ENCODE measurements around the gene PIGC.

The PIGC gene

DNA sequence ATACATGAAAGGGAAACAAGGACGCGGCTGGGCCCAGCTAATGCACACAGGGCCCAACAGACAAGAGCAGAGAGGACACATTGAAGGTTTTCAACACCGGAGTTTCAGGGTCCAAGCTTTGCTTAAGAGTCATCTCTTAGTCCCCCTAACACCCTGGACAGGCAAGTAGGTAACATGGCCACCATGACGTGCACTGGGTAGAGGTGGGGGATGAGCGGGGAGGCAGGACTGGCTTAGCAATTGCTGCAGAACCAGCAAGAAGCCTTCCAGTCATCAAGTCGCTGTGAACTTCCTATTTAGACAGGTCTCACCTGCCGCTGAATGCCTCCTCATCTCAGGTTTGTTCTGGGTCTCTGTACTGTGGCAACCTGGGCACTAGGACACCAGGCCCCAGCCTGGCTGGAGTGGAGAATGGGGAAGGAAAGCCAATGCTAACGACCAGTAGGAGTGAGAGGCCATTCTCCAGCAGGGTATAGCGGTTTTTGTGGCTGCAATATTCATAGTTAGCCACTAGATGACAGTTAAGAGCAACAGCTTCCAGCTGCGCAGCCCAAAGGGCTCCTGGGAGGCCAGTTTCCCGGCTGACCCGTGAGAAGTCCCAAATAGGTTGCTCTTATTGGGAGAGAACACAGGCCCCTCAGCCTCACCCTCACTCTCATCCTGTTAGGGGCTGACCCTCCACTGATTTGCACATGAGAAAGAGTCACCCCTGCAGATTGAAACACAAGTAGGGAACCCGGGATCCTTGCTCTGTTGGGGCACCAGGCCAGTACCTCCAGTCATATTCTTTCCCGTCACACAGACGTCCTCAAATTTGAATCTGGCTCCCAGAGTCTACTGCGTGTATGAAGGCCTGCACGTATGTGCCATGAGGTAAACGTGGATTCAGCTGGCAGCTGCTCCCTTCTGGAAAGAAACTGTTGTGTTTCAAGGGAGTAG, 6.0 kb upstream of the PIGC start:
- no peaks in the 10 kb centered on the region for H3K36me3 ChIP-seq (ENCODE audit: control insufficient read depth, insufficient read depth, low read length)
- no peak overlapping the region for H3K4ac ChIP-seq (ENCODE audit: low read depth, low read length)
- H3K4me1 ChIP-seq (ENCODE audit: control insufficient read depth, low read depth, low read length), result no peaks in the 10 kb centered on the region
- no peaks in the 10 kb centered on the region for H3K27me3 ChIP-seq (ENCODE audit: insufficient read depth, low read length, poor library complexity)
- no CpG with 5 or more reads among the region's 18 CpGs for WGBS (ENCODE audit: extremely low coverage, insufficient coverage, low lambda C conversion rate)
- H3K23ac ChIP-seq (ENCODE audit: low read length), result no peak overlapping the region
- H3K79me1 ChIP-seq (ENCODE audit: low read length), result no peaks in the 10 kb centered on the region
- H3K79me2 ChIP-seq (ENCODE audit: control insufficient read depth, insufficient read depth, low read length), result no peaks in the 10 kb centered on the region
- H2BK15ac ChIP-seq (replicated peaks; ENCODE audit: low read depth), result no peak overlapping the region
- no peak overlapping the region for H2BK120ac ChIP-seq (ENCODE audit: low read depth, low read length)
- no peak overlapping the region for H4K5ac ChIP-seq (ENCODE audit: low read length)
- H3K27ac ChIP-seq (ENCODE audit: low read depth, low read length), result no peak overlapping the region
- H3K4me2 ChIP-seq (ENCODE audit: low read length), result no peak overlapping the region
- peak overlapping the region; percentile 40 for H3K56ac ChIP-seq (ENCODE audit: low read length)
- H3K18ac ChIP-seq (ENCODE audit: low read length), result no peak overlapping the region
- peak overlapping the region; percentile 43 for H4K8ac ChIP-seq (ENCODE audit: low read depth, low read length)
- no peak overlapping the region for H2AK5ac ChIP-seq (ENCODE audit: low read length)
- no peak overlapping the region for H2BK5ac ChIP-seq (ENCODE audit: low read length)
- no peak overlapping the region for H3K4me3 ChIP-seq (ENCODE audit: low read length)
- H3K9ac ChIP-seq (ENCODE audit: low read length), result no peak overlapping the region
- DNase-seq, result peak; percentile 85

DNA sequence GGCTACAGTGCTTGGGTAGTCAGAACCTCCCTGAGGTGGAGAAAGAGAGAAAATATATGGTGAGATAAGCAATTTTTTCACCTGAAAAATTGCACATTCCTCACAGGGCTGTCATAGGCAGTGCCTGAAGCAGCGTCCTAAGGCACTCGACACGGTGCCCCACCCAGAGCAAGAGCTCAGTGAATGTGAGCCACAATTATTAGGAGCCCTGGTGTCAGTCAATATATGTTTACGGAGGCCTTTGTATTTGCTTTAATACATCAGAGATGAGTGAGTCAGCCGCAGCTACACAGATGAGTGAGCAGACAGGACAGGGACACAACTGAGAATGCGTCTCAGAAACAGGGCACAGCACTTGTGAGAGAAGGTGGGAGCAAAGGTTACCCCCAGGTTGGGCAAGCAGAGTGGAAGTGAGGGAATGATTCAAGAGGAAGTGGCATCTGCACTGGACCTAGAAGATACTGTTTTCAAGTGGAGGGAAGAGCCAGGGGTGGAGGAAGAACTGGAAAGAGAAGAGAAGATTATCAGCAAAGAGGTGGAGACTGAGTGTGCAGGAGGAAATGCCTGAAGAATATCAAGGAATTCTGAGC, 5.2 kb upstream of the PIGC start:
- Histone ChIP-seq H3K23ac (ENCODE audit: low read length) (no peak overlapping the region), H3K4me2 (ENCODE audit: low read length) (no peak overlapping the region), H3K79me1 (ENCODE audit: low read length) (no peaks in the 10 kb centered on the region), H3K4me1 (ENCODE audit: control insufficient read depth, low read depth, low read length) (no peaks in the 10 kb centered on the region), H2BK5ac (ENCODE audit: low read length) (no peak overlapping the region), H3K36me3 (ENCODE audit: control insufficient read depth, insufficient read depth, low read length) (no peaks in the 10 kb centered on the region), H2BK15ac (replicated peaks; ENCODE audit: low read depth) (no peak overlapping the region), H3K9ac (ENCODE audit: low read length) (no peak overlapping the region), H4K8ac (ENCODE audit: low read depth, low read length) (no peak overlapping the region), H3K27ac (ENCODE audit: low read depth, low read length) (no peak overlapping the region), H3K4ac (ENCODE audit: low read depth, low read length) (no peak overlapping the region), H3K18ac (ENCODE audit: low read length) (no peak overlapping the region), H3K4me3 (ENCODE audit: low read length) (no peak overlapping the region), H2BK120ac (ENCODE audit: low read depth, low read length) (no peak overlapping the region), H4K5ac (ENCODE audit: low read length) (no peak overlapping the region), H3K56ac (ENCODE audit: low read length) (peak overlapping the region; percentile 0), H3K27me3 (ENCODE audit: insufficient read depth, low read length, poor library complexity) (no peaks in the 10 kb centered on the region), H2AK5ac (ENCODE audit: low read length) (no peak overlapping the region), H3K79me2 (ENCODE audit: control insufficient read depth, insufficient read depth, low read length) (no peaks in the 10 kb centered on the region)
- no CpG with 5 or more reads among the region's 6 CpGs for WGBS (ENCODE audit: extremely low coverage, insufficient coverage, low lambda C conversion rate)
- no peak for DNase-seq

DNA sequence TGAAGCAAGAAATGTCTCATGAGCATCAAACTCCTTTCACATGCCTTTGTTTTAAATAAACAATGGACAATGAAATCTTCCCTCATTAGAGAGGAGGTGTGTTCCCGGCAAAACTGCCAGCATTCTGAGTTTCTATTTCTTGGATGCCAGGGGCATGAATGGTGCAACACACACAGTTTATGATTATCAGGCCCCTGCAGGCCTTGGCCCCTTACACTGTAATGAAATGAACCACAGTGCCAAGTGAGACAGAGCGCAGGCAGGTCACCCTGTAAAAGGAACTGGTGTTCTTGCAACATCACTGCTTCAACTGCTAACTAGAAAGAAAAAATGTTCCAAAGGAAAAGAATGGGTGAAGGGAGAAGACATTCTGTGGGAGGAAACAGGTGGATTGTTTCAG, 3.8 kb upstream of the PIGC start:
- H3K56ac ChIP-seq (ENCODE audit: low read length), result no peak overlapping the region
- no peak overlapping the region for H4K5ac ChIP-seq (ENCODE audit: low read length)
- H3K36me3 ChIP-seq (ENCODE audit: control insufficient read depth, insufficient read depth, low read length), result no peaks in the 10 kb centered on the region
- no peaks in the 10 kb centered on the region for H3K27me3 ChIP-seq (ENCODE audit: insufficient read depth, low read length, poor library complexity)
- peaks cover 2% of the 10 kb centered on the region for H3K79me2 ChIP-seq (ENCODE audit: control insufficient read depth, insufficient read depth, low read length)
- no peak overlapping the region for H3K9ac ChIP-seq (ENCODE audit: low read length)
- H3K4ac ChIP-seq (ENCODE audit: low read depth, low read length), result no peak overlapping the region
- no peaks in the 10 kb centered on the region for H3K4me1 ChIP-seq (ENCODE audit: control insufficient read depth, low read depth, low read length)
- H2AK5ac ChIP-seq (ENCODE audit: low read length), result no peak overlapping the region
- H3K18ac ChIP-seq (ENCODE audit: low read length), result no peak overlapping the region
- no peak overlapping the region for H3K4me2 ChIP-seq (ENCODE audit: low read length)
- no peaks in the 10 kb centered on the region for H3K79me1 ChIP-seq (ENCODE audit: low read length)
- H3K23ac ChIP-seq (ENCODE audit: low read length), result no peak overlapping the region
- H3K27ac ChIP-seq (ENCODE audit: low read depth, low read length), result no peak overlapping the region
- DNase-seq, result no peak
- H2BK120ac ChIP-seq (ENCODE audit: low read depth, low read length), result no peak overlapping the region
- H3K4me3 ChIP-seq (ENCODE audit: low read length), result no peak overlapping the region
- no peak overlapping the region for H2BK5ac ChIP-seq (ENCODE audit: low read length)
- no peak overlapping the region for H2BK15ac ChIP-seq (replicated peaks; ENCODE audit: low read depth)
- H4K8ac ChIP-seq (ENCODE audit: low read depth, low read length), result no peak overlapping the region
- WGBS (ENCODE audit: extremely low coverage, insufficient coverage, low lambda C conversion rate), result no CpG with 5 or more reads among the region's 2 CpGs

DNA sequence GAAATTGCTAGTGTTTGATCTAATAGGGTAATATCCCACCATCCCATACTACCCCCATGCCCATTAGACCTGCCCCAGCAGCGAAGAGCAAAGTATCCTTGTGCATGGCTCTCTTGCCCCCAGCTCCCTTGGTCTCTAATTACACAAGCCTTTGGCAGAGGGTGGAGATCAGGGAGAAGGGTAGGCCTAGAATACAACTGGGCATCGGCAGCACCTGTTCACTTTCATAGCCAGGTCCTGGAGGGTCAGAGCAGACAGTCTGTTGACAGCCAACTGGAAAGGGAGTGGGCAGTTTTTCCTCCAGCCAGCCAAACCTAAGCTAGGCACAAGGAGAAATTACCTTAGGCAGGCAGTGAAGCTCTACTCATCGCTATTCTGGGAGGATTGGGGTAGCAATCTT, 2.7 kb upstream of the PIGC start:
- no peak for DNase-seq
- H4K8ac ChIP-seq (ENCODE audit: low read depth, low read length), result no peak overlapping the region
- no peak overlapping the region for H2AK5ac ChIP-seq (ENCODE audit: low read length)
- H3K27me3 ChIP-seq (ENCODE audit: insufficient read depth, low read length, poor library complexity), result no peaks in the 10 kb centered on the region
- H3K4ac ChIP-seq (ENCODE audit: low read depth, low read length), result no peak overlapping the region
- no CpG with 5 or more reads among the region's 3 CpGs for WGBS (ENCODE audit: extremely low coverage, insufficient coverage, low lambda C conversion rate)
- H3K4me2 ChIP-seq (ENCODE audit: low read length), result no peak overlapping the region
- H3K4me3 ChIP-seq (ENCODE audit: low read length), result no peak overlapping the region
- H4K5ac ChIP-seq (ENCODE audit: low read length), result no peak overlapping the region
- H2BK5ac ChIP-seq (ENCODE audit: low read length), result no peak overlapping the region
- H3K27ac ChIP-seq (ENCODE audit: low read depth, low read length), result no peak overlapping the region
- H2BK15ac ChIP-seq (replicated peaks; ENCODE audit: low read depth), result no peak overlapping the region
- H3K9ac ChIP-seq (ENCODE audit: low read length), result no peak overlapping the region
- H3K56ac ChIP-seq (ENCODE audit: low read length), result no peak overlapping the region
- no peak overlapping the region for H2BK120ac ChIP-seq (ENCODE audit: low read depth, low read length)
- peaks cover 5% of the 10 kb centered on the region for H3K79me2 ChIP-seq (ENCODE audit: control insufficient read depth, insufficient read depth, low read length)
- H3K23ac ChIP-seq (ENCODE audit: low read length), result peak overlapping the region; percentile 52
- H3K18ac ChIP-seq (ENCODE audit: low read length), result no peak overlapping the region
- H3K36me3 ChIP-seq (ENCODE audit: control insufficient read depth, insufficient read depth, low read length), result no peaks in the 10 kb centered on the region
- peaks cover 4% of the 10 kb centered on the region for H3K79me1 ChIP-seq (ENCODE audit: low read length)
- H3K4me1 ChIP-seq (ENCODE audit: control insufficient read depth, low read depth, low read length), result no peaks in the 10 kb centered on the region

DNA sequence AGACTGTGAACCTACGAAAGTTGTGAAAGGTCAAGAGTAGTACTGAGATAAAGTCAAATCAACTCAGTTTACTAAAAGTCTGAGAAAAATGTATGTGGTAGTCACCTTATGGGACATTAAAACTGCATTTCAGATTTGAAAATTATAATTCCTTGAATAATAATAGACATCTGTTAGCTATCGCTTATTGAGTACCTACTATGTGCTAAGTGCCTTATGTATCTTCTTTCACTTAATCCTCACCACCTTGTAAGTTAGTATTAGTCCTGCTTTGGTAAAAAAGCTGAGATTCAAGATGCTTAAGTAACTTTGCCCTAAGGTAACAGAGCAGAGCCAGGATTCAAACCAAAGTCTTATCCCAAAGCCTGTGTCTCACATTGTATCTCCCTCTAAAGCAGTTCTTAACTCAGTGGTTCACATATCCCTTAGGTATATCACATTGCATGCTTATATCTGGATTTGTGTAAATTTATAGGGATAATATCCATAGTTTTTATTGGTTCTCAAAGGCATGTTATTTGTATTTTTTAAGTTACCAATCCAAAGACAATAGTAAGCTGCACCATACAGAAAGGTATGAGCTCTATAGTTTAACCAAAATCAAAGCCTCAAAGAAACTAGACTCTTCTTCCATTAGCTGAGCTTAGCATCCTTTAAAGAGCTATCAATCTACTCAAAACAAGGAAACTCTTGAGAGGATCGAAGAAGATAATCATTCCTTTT, 865 bp downstream of the PIGC start:
- no peaks in the 10 kb centered on the region for H3K27me3 ChIP-seq (ENCODE audit: insufficient read depth, low read length, poor library complexity)
- peaks cover 8% of the 10 kb centered on the region for H3K79me1 ChIP-seq (ENCODE audit: low read length)
- H3K23ac ChIP-seq (ENCODE audit: low read length), result no peak overlapping the region
- H3K4me2 ChIP-seq (ENCODE audit: low read length), result peak overlapping the region; percentile 31
- no peak overlapping the region for H3K27ac ChIP-seq (ENCODE audit: low read depth, low read length)
- no CpG with 5 or more reads among the region's 3 CpGs for WGBS (ENCODE audit: extremely low coverage, insufficient coverage, low lambda C conversion rate)
- H3K18ac ChIP-seq (ENCODE audit: low read length), result no peak overlapping the region
- H2BK5ac ChIP-seq (ENCODE audit: low read length), result no peak overlapping the region
- no peak overlapping the region for H4K8ac ChIP-seq (ENCODE audit: low read depth, low read length)
- H3K4me3 ChIP-seq (ENCODE audit: low read length), result peak overlapping the region; percentile 89
- peak overlapping the region; percentile 84 for H3K9ac ChIP-seq (ENCODE audit: low read length)
- no peak overlapping the region for H3K4ac ChIP-seq (ENCODE audit: low read depth, low read length)
- H3K36me3 ChIP-seq (ENCODE audit: control insufficient read depth, insufficient read depth, low read length), result no peaks in the 10 kb centered on the region
- no peaks in the 10 kb centered on the region for H3K4me1 ChIP-seq (ENCODE audit: control insufficient read depth, low read depth, low read length)
- no peak overlapping the region for H2BK15ac ChIP-seq (replicated peaks; ENCODE audit: low read depth)
- no peak overlapping the region for H2BK120ac ChIP-seq (ENCODE audit: low read depth, low read length)
- H2AK5ac ChIP-seq (ENCODE audit: low read length), result no peak overlapping the region
- H4K5ac ChIP-seq (ENCODE audit: low read length), result no peak overlapping the region
- H3K79me2 ChIP-seq (ENCODE audit: control insufficient read depth, insufficient read depth, low read length), result peaks cover 5% of the 10 kb centered on the region
- peak overlapping the region; percentile 94 for H3K56ac ChIP-seq (ENCODE audit: low read length)
- DNase-seq, result no peak

All from mesendoderm (in vitro differentiated cells).